Measurements from ENCODE around the gene AP3D1. TPM values are rescaled to one million over a fixed set of nuclear protein-coding genes. Genes with fewer than 3 reads are reported as not detected.

The AP3D1 gene
- total RNA-seq, 4 donors from 2014 or later = 71.0 to 139 (median 99.0) TPM

- Histone ChIP-seq H3K36me3 (peaks cover 0 to 34% of the 10 kb centered on the region in 2 donors), H3K27ac (no peak overlapping the region), H3K4me1 (peaks cover 8 to 11% of the 10 kb centered on the region in 2 donors), H3K4me3 (no peak overlapping the region), H3K27me3 (no peaks in the 10 kb centered on the region), H3K9me3 (no peaks in the 10 kb centered on the region)
- intact Hi-C loops (cut with DNase I; ENCODE audit: low total_unique reads) (no loop called here), in situ Hi-C loops (cut with MboI; ENCODE audit: low sequenced_read_pairs in 4 of 4) (no loop called here)
- TF ChIP-seq POLR2A (IDR thresholded peaks at IDR 0.05) = no peak
- TF ChIP-seq, protein P1, sequence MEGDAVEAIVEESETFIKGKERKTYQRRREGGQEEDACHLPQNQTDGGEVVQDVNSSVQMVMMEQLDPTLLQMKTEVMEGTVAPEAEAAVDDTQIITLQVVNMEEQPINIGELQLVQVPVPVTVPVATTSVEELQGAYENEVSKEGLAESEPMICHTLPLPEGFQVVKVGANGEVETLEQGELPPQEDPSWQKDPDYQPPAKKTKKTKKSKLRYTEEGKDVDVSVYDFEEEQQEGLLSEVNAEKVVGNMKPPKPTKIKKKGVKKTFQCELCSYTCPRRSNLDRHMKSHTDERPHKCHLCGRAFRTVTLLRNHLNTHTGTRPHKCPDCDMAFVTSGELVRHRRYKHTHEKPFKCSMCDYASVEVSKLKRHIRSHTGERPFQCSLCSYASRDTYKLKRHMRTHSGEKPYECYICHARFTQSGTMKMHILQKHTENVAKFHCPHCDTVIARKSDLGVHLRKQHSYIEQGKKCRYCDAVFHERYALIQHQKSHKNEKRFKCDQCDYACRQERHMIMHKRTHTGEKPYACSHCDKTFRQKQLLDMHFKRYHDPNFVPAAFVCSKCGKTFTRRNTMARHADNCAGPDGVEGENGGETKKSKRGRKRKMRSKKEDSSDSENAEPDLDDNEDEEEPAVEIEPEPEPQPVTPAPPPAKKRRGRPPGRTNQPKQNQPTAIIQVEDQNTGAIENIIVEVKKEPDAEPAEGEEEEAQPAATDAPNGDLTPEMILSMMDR (IDR thresholded peaks at IDR 0.05 in 4 of 5, conservative IDR thresholded peaks at IDR 0.05 in 1 of 5) = no peak
- DNase-seq (no peak), ATAC-seq (no peak)
These were observed 50.7 kb downstream of the AP3D1 start for GRCh38 chr19:2100719-2101061.

DNA sequence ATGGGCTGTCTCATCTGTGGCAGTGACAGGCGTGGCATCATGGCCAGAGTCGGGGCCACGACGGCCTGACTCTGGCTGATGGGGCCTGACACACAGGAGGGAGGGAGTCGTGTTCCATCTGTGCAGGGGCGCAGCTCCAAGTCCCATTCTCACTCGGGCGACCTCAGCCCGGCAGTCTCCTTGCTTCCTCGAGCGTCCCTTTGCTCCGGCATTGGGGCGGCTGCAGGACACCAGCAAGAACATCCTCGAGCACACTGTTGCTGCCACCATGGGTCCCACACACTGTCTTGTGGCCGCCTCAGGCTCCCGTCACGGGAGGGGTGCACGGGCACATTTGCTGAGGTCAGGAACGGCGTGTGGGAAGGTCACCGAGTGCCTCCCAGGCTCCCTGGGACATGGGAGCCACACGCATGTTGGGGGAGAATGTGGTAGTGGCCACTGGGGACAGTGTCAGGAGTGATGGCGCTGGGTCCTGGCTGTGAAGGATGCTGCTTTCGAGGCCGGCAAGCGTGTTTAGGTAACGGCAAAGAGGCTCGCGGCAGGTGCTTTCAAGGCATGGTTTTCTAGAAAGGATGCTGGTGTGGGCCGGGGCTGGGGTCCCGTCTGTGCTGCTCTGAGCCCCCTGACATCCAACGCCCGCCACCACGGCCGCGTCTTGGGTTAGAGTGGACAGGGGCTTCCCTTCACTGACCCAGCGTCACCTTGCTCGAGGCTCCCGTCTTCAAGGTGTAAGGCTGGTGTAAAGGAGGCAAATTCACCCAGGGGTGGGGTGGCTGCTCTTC is 51.2 kb downstream of the AP3D1 start:
- H3K4me1 ChIP-seq = peaks cover 11 to 17% of the 10 kb centered on the region in 2 donors
- H3K36me3 ChIP-seq = peaks cover 0 to 29% of the 10 kb centered on the region in 2 donors
- H3K27ac ChIP-seq = no peak overlapping the region
- in situ Hi-C loops (cut with MboI; ENCODE audit: low sequenced_read_pairs in 4 of 4) (no loop called here), intact Hi-C loops (cut with DNase I; ENCODE audit: low total_unique reads) (loop anchor here (10.0 kb wide), 2 partner anchors 935 to 1965 kb away; partner anchors contain the start of gene ZBTB7A)
- TF ChIP-seq POLR2A (IDR thresholded peaks at IDR 0.05) = no peak
- TF ChIP-seq, protein P1 (IDR thresholded peaks at IDR 0.05 in 4 of 5, conservative IDR thresholded peaks at IDR 0.05 in 1 of 5) = no peak
- DNase-seq (no peak), ATAC-seq (no peak)
- H3K4me3 ChIP-seq = no peak overlapping the region
- H3K27me3 ChIP-seq = no peaks in the 10 kb centered on the region
- H3K9me3 ChIP-seq = no peaks in the 10 kb centered on the region

DNA sequence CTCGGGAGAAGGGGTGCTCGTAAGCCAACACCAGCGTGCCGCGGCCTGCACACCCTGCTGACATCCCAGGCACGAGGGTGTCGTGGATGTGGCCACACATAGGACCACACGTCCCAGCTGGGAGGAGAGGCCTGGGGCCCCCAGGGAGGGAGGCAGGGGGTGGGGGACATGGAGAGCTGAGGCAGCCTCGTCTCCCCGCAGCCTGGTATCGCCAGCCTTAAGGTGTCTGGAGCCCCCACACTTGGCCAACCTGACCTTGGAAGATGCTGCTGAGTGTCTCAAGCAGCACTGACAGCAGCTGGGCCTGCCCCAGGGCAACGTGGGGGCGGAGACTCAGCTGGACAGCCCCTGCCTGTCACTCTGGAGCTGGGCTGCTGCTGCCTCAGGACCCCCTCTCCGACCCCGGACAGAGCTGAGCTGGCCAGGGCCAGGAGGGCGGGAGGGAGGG is 52.3 kb downstream of the AP3D1 start:
- in situ Hi-C loops (cut with MboI; ENCODE audit: low sequenced_read_pairs in 4 of 4) = no loop called here
- Histone ChIP-seq H3K9me3 (no peaks in the 10 kb centered on the region), H3K4me1 (peaks cover 18 to 25% of the 10 kb centered on the region in 2 donors), H3K4me3 (no peak overlapping the region), H3K27me3 (no peaks in the 10 kb centered on the region), H3K36me3 (peaks cover 0 to 25% of the 10 kb centered on the region in 2 donors), H3K27ac (peak overlapping the region in 1 of 4 donors; percentile 13)
- no peak for DNase-seq
- no peak for TF ChIP-seq POLR2A (IDR thresholded peaks at IDR 0.05)
- TF ChIP-seq, protein P1 (IDR thresholded peaks at IDR 0.05 in 4 of 5, conservative IDR thresholded peaks at IDR 0.05 in 1 of 5) = no peak
- intact Hi-C loops (cut with DNase I; ENCODE audit: low total_unique reads) = loop anchor here (10.0 kb wide), 2 partner anchors 936 to 1966 kb away; partner anchors contain the start of gene ZBTB7A
- ATAC-seq = no peak

DNA sequence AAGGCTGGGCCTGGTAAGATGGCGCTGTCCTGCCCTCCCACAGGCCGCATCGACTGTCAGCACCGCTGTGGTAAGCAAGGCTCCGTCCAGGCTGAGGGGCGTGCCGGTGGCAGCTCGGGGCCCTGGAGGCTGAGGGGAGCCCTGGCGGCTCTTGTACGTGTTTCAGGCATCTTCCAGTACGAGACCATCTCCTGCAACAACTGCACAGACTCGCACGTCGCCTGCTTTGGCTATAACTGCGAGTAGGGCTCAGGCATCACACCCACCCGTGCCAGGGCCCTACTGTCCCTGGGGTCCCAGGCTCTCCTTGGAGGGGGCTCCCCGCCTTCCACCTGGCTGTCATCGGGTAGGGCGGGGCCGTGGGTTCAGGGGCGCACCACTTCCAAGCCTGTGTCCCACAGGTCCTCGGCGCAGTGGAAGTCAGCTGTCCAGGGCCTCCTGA is 53.5 kb downstream of the AP3D1 start:
- in situ Hi-C loops (cut with MboI; ENCODE audit: low sequenced_read_pairs in 4 of 4) = no loop called here

More for the DNA sequence above, 53.5 kb downstream of the AP3D1 start:
- intact Hi-C loops (cut with DNase I; ENCODE audit: low total_unique reads) = loop anchor here (2.0 to 10.0 kb wide), 4 partner anchors 53 to 1967 kb away; partner anchors contain the start of genes AP3D1 and ZBTB7A
- Histone ChIP-seq H3K4me3 (no peak overlapping the region), H3K9me3 (no peaks in the 10 kb centered on the region), H3K4me1 (peaks cover 27 to 32% of the 10 kb centered on the region in 2 donors), H3K27ac (peak overlapping the region in 3 of 4 donors; percentile 81 to 85 (median 83)), H3K36me3 (peaks cover 0 to 25% of the 10 kb centered on the region in 2 donors), H3K27me3 (no peaks in the 10 kb centered on the region)
- ATAC-seq (no peak), DNase-seq (no peak)
- no peak for TF ChIP-seq POLR2A (IDR thresholded peaks at IDR 0.05)
- TF ChIP-seq, protein P1 (IDR thresholded peaks at IDR 0.05 in 4 of 5, conservative IDR thresholded peaks at IDR 0.05 in 1 of 5) = no peak
